ENCODE measurements around the gene CTTN. TPM values are rescaled to one million over a fixed set of nuclear protein-coding genes. Genes with fewer than 3 reads are reported as not detected.
A peak's percentile ranks its signal among the peaks of the same experiment; 100 is the strongest.
"Not testable (repeated sequence)": the region's sequence is repeated elsewhere in the genome, so short reads cannot be mapped to it uniquely, and the experiment has no call there.

CTTN gene
- total RNA-seq, 1 experiment from 2014 or later = 71.3 TPM

GRCh38 chr11:70433966-70434812, 35.9 kb downstream of the CTTN start:
- Histone ChIP-seq H3K27me3 (no peaks in the 10 kb centered on the region), H3K4me3 (no peak overlapping the region), H3K4me1 (peaks cover 19% of the 10 kb centered on the region), H3K27ac (peak overlapping the region; percentile 60), H3K9me3 (replicated peaks) (no peaks in the 10 kb centered on the region), H3K36me3 (peaks cover 21% of the 10 kb centered on the region; the same call in 1 of the 2 replicates)
- DNase-seq = peak in 1 of 2 experiments; percentile 23

GRCh38 chr11:70434813-70435278, 36.5 kb downstream of the CTTN start:
- Histone ChIP-seq H3K36me3 (peaks cover 19% of the 10 kb centered on the region; the same call in 1 of the 2 replicates), H3K27me3 (no peaks in the 10 kb centered on the region), H3K27ac (peak overlapping the region; percentile 60), H3K4me3 (no peak overlapping the region), H3K4me1 (peaks cover 19% of the 10 kb centered on the region), H3K9me3 (replicated peaks) (no peaks in the 10 kb centered on the region)
- peak; percentile 92 to 95 for DNase-seq

GRCh38 chr11:70435361-70435760, 37.0 kb downstream of the CTTN start:
- H3K36me3 ChIP-seq = peaks cover 19% of the 10 kb centered on the region; the same call in 1 of the 2 replicates
- no peak overlapping the region for H3K4me3 ChIP-seq
- H3K9me3 ChIP-seq (replicated peaks) = no peaks in the 10 kb centered on the region

GRCh38 chr11:70435765-70436500, 37.6 kb downstream of the CTTN start:
- Histone ChIP-seq H3K36me3 (peaks cover 19% of the 10 kb centered on the region; the same call in 1 of the 2 replicates), H3K27me3 (no peaks in the 10 kb centered on the region), H3K27ac (no peak overlapping the region; the same call in 1 of the 2 replicates), H3K9me3 (replicated peaks) (no peaks in the 10 kb centered on the region), H3K4me1 (peaks cover 19% of the 10 kb centered on the region), H3K4me3 (no peak overlapping the region)
- DNase-seq = no peak

More at GRCh38 chr11:70435361-70435760, 37.0 kb downstream of the CTTN start:
- peaks cover 19% of the 10 kb centered on the region for H3K4me1 ChIP-seq
- peak in 1 of 2 experiments; percentile 15 for DNase-seq
- peak overlapping the region; percentile 60 for H3K27ac ChIP-seq
- no peaks in the 10 kb centered on the region for H3K27me3 ChIP-seq

- Histone ChIP-seq H3K27ac (no peak overlapping the region), H3K4me1 (peaks cover 19% of the 10 kb centered on the region), H3K36me3 (peaks cover 19% of the 10 kb centered on the region; the same call in 1 of the 2 replicates), H3K27me3 (no peaks in the 10 kb centered on the region), H3K4me3 (no peak overlapping the region), H3K9me3 (replicated peaks) (no peaks in the 10 kb centered on the region)
- DNase-seq = no peak
These were observed 38.2 kb downstream of the CTTN start for GRCh38 chr11:70436501-70436860.

GRCh38 chr11:70437111-70437784, 38.9 kb downstream of the CTTN start:
- Histone ChIP-seq H3K4me3 (no peak overlapping the region), H3K36me3 (peaks cover 19% of the 10 kb centered on the region; the same call in 1 of the 2 replicates), H3K4me1 (peaks cover 19% of the 10 kb centered on the region), H3K9me3 (replicated peaks) (no peaks in the 10 kb centered on the region), H3K27ac (no peak overlapping the region), H3K27me3 (no peaks in the 10 kb centered on the region)
- no peak for DNase-seq

GRCh38 chr11:70440206-70440605, 41.9 kb downstream of the CTTN start:
- Histone ChIP-seq H3K27ac (no peak overlapping the region), H3K36me3 (peaks cover 14% of the 10 kb centered on the region; the same call in 1 of the 2 replicates), H3K4me1 (peaks cover 3% of the 10 kb centered on the region; the same call in 1 of the 2 replicates), H3K27me3 (no peaks in the 10 kb centered on the region), H3K9me3 (replicated peaks) (no peaks in the 10 kb centered on the region), H3K4me3 (no peak overlapping the region)
- no peak for DNase-seq

- H3K9me3 ChIP-seq (replicated peaks) = no peaks in the 10 kb centered on the region
- no peak for DNase-seq
- no peak overlapping the region for H3K27ac ChIP-seq
- H3K4me1 ChIP-seq = no peaks in the 10 kb centered on the region
- H3K27me3 ChIP-seq = no peaks in the 10 kb centered on the region
- H3K4me3 ChIP-seq = no peak overlapping the region
- no peaks in the 10 kb centered on the region for H3K36me3 ChIP-seq
These were observed 45.4 kb downstream of the CTTN start for GRCh38 chr11:70443773-70444030.

GRCh38 chr11:70445091-70445490, 46.8 kb downstream of the CTTN start:
- Histone ChIP-seq H3K9me3 (replicated peaks) (no peaks in the 10 kb centered on the region; the same call in 1 of the 2 replicates), H3K4me3 (no peak overlapping the region), H3K36me3 (no peaks in the 10 kb centered on the region), H3K27me3 (no peaks in the 10 kb centered on the region), H3K27ac (no peak overlapping the region), H3K4me1 (no peaks in the 10 kb centered on the region)
- no peak for DNase-seq

GRCh38 chr11:70445605-70446004, 47.3 kb downstream of the CTTN start:
- Histone ChIP-seq H3K9me3 (replicated peaks) (no peaks in the 10 kb centered on the region; the same call in 1 of the 2 replicates), H3K27me3 (no peaks in the 10 kb centered on the region), H3K4me1 (no peaks in the 10 kb centered on the region), H3K27ac (no peak overlapping the region), H3K4me3 (no peak overlapping the region), H3K36me3 (no peaks in the 10 kb centered on the region)
- DNase-seq = no peak

- Histone ChIP-seq H3K27me3 (no peaks in the 10 kb centered on the region), H3K27ac (no peak overlapping the region), H3K9me3 (replicated peaks) (no peaks in the 10 kb centered on the region; the same call in 1 of the 2 replicates), H3K4me3 (no peak overlapping the region), H3K36me3 (no peaks in the 10 kb centered on the region), H3K4me1 (no peaks in the 10 kb centered on the region)
- no peak for DNase-seq
These were observed 50.7 kb downstream of the CTTN start for GRCh38 chr11:70448983-70449567.

GRCh38 chr11:70454197-70454767, 56.0 kb downstream of the CTTN start:
- Histone ChIP-seq H3K9me3 (replicated peaks) (no peaks in the 10 kb centered on the region; the same call in 1 of the 2 replicates), H3K27ac (no peak overlapping the region), H3K36me3 (no peaks in the 10 kb centered on the region), H3K4me3 (no peak overlapping the region), H3K4me1 (no peaks in the 10 kb centered on the region), H3K27me3 (no peaks in the 10 kb centered on the region)
- DNase-seq = no peak

GRCh38 chr11:70454811-70455210, 56.5 kb downstream of the CTTN start:
- H3K36me3 ChIP-seq = not testable (repeated sequence)

GRCh38 chr11:70455354-70455753, 57.0 kb downstream of the CTTN start:
- DNase-seq = no peak
- no peaks in the 10 kb centered on the region for H3K9me3 ChIP-seq (replicated peaks)
- no peaks in the 10 kb centered on the region for H3K27me3 ChIP-seq
- H3K36me3 ChIP-seq = no peaks in the 10 kb centered on the region
- H3K4me1 ChIP-seq = no peaks in the 10 kb centered on the region
- no peak overlapping the region for H3K4me3 ChIP-seq
- H3K27ac ChIP-seq = no peak overlapping the region

More at GRCh38 chr11:70454811-70455210, 56.5 kb downstream of the CTTN start:
- not testable (repeated sequence) for H3K27me3 ChIP-seq; DNase-seq; H3K27ac ChIP-seq; H3K4me1 ChIP-seq; H3K4me3 ChIP-seq; H3K9me3 ChIP-seq (replicated peaks)

Data from SJCRH30 (cell line).